GM21447 (cell line): ENCODE measurements around the gene MXD3.
"Not testable (repeated sequence)": the region's sequence is repeated elsewhere in the genome, so short reads cannot be mapped to it uniquely, and the experiment has no call there.

Source experiments
- ATAC-seq: cut with Tn5 transposase; IDR thresholded peaks from one replicate; pipeline ENCODE4 v1.9.1; 2021; ENCODE audit not compliant: unreplicated experiment

MXD3 gene

GRCh38 chr5:177270653-177271052 lies 41.0 kb downstream of the MXD3 start:
- no peak for ATAC-seq

GRCh38 chr5:177269976-177270375 lies 41.7 kb downstream of the MXD3 start:
- no peak for ATAC-seq

- no peak for ATAC-seq
Measured at GRCh38 chr5:177269232-177269895, 42.3 kb downstream of the MXD3 start.

GRCh38 chr5:177265395-177265794 lies 46.3 kb downstream of the MXD3 start:
- ATAC-seq = no peak

GRCh38 chr5:177264178-177264577 lies 47.5 kb downstream of the MXD3 start:
- ATAC-seq = no peak

- no peak for ATAC-seq
Measured at GRCh38 chr5:177261510-177261909, 50.2 kb downstream of the MXD3 start.

GRCh38 chr5:177260961-177261360 lies 50.7 kb downstream of the MXD3 start:
- ATAC-seq = no peak

- ATAC-seq = not testable (repeated sequence)
Measured at GRCh38 chr5:177258711-177259110, 53.0 kb downstream of the MXD3 start.
